ENCODE results near the gene GBGT1.

- TF ChIP-seq, protein P1, sequence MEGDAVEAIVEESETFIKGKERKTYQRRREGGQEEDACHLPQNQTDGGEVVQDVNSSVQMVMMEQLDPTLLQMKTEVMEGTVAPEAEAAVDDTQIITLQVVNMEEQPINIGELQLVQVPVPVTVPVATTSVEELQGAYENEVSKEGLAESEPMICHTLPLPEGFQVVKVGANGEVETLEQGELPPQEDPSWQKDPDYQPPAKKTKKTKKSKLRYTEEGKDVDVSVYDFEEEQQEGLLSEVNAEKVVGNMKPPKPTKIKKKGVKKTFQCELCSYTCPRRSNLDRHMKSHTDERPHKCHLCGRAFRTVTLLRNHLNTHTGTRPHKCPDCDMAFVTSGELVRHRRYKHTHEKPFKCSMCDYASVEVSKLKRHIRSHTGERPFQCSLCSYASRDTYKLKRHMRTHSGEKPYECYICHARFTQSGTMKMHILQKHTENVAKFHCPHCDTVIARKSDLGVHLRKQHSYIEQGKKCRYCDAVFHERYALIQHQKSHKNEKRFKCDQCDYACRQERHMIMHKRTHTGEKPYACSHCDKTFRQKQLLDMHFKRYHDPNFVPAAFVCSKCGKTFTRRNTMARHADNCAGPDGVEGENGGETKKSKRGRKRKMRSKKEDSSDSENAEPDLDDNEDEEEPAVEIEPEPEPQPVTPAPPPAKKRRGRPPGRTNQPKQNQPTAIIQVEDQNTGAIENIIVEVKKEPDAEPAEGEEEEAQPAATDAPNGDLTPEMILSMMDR (IDR thresholded peaks at IDR 0.05): no peak
- no peak for TF ChIP-seq ARID4B (CRISPR knock-in tag; IDR thresholded peaks at IDR 0.05; ENCODE audit: borderline replicate concordance)
- TF ChIP-seq ATF1 (CRISPR knock-in tag; IDR thresholded peaks at IDR 0.05): no peak
- no peak for TF ChIP-seq FOXK1 (CRISPR knock-in tag; IDR thresholded peaks at IDR 0.05)
- no peak for TF ChIP-seq ATF2 (CRISPR knock-in tag; IDR thresholded peaks at IDR 0.05; ENCODE audit: borderline replicate concordance, low read depth)
- no peak for TF ChIP-seq EMX1 (CRISPR knock-in tag; IDR thresholded peaks at IDR 0.05)
- TF ChIP-seq NR3C1 (CRISPR knock-in tag; conservative IDR thresholded peaks at IDR 0.05; ENCODE audit: low read depth): no peak
- TF ChIP-seq MAX (CRISPR knock-in tag; IDR thresholded peaks at IDR 0.05): no peak
- no peak for TF ChIP-seq USF2 (CRISPR knock-in tag; IDR thresholded peaks at IDR 0.05)
- TF ChIP-seq ETV6 (CRISPR knock-in tag; IDR thresholded peaks at IDR 0.05): no peak
- no peak for TF ChIP-seq CBFB (CRISPR knock-in tag; IDR thresholded peaks at IDR 0.05; ENCODE audit: low read depth)
- TF ChIP-seq CREB1 (CRISPR knock-in tag; IDR thresholded peaks at IDR 0.05): no peak
- TF ChIP-seq ZNF416 (CRISPR knock-in tag; IDR thresholded peaks at IDR 0.05): no peak
- no peak for TF ChIP-seq GRHL2 (CRISPR knock-in tag; IDR thresholded peaks at IDR 0.05; ENCODE audit: insufficient replicate concordance, severe bottlenecking)
These were observed 48.7 kb downstream of the GBGT1 start for GRCh38 chr9:133114886-133115603.

All from WTC11 (cell line).